SK-N-DZ (cell line): ENCODE data around the gene PARG.
"Not testable (repeated sequence)": the region's sequence is repeated elsewhere in the genome, so short reads cannot be mapped to it uniquely, and the experiment has no call there.

Source experiments
- DNase-seq: peaks from one replicate; pipeline ENCODE4 v3.0.0-alpha.2; 2015; ENCODE audit warnings: low spot score

PARG gene

DNA sequence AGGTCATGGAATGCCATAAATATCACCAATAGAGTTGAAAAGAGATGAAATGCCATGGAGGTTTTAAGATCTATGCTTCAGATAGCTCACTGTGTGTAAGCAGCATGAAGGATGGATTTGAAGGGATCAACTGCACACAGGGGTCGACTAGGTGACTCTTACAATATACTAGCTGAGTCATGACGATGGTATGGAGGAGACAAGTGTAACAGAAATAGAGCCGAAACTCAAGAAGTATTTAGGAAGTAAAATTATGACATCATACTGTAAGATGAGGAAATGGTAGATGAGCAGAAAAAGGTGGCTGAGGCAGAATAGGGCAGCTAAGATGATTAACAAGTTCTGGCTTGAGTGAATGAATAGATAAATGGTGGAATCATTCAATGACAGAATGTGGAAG lies 38.0 kb downstream of the PARG start:
- not testable (repeated sequence) for DNase-seq

GRCh38 chr10:49900406-49900805 lies 41.4 kb downstream of the PARG start:
- not testable (repeated sequence) for DNase-seq

DNA sequence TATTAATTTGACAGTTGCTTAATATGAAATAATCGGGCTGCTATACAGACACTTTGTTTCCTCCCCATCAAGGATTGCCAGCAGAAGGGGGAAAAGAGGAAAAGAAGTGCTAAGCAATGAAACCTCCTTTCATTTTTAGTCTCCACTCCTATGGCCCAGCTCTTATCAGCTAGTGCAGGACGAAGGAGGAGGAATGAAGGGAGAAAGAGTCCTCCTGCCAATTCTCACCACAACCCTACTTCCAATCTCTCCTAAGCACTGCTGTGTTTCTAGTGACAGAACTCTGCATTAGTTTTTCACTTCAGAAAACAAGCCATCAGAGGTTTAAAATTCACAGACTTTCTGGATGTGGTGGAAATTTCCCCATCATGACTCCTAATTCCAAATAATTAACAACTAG lies 41.8 kb downstream of the PARG start:
- not testable (repeated sequence) for DNase-seq

- DNase-seq = not testable (repeated sequence)
Observed at GRCh38 chr10:49890025-49890424, 51.8 kb downstream of the PARG start.

DNA sequence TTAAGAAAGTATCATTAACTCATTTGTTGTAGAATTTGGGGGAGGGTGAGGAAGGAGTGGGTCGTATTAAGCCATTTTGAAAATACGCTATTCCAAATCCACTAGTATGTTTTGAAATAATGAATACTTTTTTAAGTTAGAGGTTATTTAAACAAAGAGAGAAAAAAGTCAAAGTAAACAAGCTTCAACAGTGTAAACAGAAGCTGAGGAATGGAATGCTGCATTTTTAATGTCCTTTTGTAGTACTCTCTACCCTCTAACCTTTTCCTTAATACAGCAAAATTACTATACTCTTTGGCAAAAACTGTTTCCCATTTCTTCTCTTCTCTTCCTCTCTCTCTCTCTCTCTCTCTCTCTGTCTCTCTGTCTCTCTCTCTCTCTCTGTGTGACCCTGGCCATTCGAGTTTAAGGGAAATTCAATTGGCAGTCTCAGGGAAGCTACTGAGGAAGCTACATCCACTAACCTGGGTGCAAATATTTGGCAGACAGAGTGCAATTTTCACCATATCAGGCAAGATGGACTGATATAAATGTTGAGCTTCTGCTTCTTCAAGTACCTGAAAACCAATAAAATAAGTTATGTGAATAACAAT lies 57.0 kb downstream of the PARG start:
- DNase-seq = not testable (repeated sequence)

DNA sequence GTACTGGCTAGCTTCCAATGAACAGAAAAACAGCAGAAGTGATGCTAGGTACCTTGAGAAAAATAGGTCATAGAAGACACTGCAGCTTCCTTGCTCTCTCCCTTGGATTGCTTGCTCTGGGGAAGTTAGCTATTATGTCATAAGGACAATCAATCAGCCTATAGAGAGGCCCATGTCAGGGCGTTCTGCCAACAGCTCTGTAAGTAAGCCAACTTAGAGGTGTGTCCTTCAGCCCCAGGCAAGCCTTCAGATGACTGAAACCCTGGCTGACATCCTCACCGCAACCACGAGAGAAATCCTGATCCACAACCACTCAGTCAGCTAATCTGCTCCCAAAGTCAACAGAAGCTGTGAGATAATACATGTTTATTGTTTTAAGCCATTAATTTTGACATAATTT lies 58.0 kb downstream of the PARG start:
- not testable (repeated sequence) for DNase-seq

GRCh38 chr10:49882327-49882726 lies 59.5 kb downstream of the PARG start:
- DNase-seq = not testable (repeated sequence)

- DNase-seq = not testable (repeated sequence)
Observed at GRCh38 chr10:49872740-49873139, 69.1 kb downstream of the PARG start.

DNA sequence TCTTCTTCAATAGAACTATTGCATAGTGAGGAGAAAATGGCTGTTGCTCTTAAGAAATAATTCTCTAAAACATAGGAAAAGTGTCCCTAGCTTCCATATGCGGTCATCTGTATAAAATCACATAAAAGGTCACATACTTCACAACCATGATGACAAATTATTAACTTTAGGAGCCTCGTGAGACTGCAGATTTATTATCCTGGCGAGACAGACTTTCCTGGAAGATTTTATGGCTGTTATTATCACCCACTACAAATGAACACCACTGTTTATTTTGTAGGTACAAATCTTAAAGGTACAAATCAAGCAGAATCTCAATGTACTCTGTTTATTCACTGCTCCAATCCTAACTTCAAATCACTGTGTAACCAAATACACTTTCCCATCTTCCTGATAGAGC lies 70.4 kb downstream of the PARG start:
- not testable (repeated sequence) for DNase-seq

DNA sequence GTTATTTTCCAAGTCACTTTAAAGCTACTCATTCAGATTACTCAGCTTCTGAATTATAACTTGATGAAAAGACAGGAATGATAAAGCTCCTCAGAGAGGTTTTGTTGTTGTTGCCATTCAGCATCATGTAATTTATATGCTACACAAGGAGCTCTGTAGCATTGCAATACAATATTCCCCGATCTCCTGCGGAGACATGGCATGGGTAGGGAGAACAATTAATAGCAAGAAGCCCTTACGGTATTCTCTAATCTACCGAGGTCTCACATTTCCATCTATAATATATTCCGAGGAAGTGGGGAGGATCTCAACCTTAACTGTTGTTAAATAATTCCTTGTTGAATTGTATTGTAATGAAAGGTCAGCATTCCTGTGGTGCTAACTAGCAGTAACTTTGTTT lies 81.9 kb downstream of the PARG start:
- not testable (repeated sequence) for DNase-seq

DNA sequence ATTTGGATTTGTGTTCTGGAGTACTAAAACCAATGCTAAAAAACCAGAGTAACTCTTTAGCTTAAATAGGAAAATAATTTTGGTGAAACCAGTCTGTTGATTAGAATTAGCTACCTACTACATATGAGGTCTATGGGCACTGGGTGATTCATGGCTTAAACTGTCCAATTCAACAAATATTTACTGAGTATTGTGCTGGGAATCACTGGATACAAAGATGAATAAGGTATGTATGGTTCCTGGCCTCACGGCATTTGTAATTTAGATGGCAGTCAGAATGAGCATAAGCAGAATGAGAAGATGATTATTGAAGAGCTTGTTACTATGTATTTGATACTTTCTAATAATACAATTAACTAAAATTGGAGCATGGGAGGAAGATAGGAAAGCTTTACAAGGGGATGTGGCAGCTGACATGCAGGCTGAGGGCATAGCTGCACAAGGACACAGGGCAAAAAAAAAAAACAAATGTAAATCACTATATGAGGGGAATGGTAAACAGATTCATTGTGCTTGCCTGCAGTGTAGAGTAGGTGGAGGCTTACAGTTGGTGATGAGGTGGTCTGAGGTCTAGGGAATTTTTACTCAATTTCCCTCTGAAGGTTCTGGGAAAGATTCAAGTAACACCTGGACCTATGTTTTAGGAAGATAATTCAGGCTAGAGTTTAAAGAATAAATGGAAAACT lies 83.0 kb downstream of the PARG start:
- not testable (repeated sequence) for DNase-seq

GRCh38 chr10:49849520-49849919 lies 92.3 kb downstream of the PARG start:
- not testable (repeated sequence) for DNase-seq

DNA sequence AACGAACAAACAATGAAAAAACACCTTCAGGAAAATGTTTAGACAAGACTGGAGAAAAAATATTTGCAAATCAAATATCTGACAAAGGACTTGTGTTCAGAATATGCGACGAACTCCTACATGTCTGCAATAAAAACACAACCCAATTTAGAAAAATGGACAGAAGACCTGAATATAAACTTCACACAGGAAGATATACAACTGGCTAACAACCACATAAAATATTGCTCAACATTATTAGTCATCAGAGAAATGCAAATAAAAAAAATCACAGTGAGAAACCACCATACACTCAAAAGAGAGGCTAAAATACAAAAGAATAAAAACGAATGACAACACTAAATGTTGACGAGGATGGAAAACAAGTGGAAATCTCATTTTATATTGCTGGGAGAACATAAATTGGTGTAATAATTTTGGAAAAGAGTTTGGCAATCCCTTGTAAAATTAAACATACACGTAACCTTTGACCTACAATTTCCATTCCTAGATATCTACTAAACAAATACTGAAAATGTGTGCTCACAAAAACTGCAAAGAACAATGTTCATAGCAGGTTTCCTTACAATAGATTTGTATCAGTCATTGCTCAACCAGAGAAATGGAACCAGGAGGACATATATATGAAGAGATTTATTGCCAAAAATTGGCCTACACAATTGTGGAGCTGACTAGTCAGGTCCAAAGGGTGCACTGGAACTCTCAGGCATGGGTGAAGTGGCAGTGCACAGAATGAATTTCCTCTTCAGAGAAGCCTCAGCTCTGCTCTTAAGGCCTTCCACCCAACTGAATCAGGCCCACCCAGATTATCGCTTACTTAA lies 96.8 kb downstream of the PARG start:
- DNase-seq = no peak

DNA sequence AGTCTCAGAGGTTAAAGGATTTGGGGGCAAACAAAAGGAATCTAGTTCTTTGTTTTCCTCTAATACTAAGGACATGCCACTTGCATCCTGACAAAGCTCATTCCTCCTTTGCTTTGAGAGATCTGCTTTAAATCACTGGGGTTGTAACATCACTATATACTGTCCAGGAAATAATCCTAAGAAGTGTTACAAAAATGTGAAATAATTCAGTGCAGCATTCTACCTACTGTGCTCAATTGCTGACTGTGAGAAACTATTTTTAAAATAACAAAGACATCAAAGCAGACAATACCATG lies 99.5 kb downstream of the PARG start:
- not testable (repeated sequence) for DNase-seq

- no peak for DNase-seq
Observed at GRCh38 chr10:49841615-49842332, 100.1 kb downstream of the PARG start.

DNA sequence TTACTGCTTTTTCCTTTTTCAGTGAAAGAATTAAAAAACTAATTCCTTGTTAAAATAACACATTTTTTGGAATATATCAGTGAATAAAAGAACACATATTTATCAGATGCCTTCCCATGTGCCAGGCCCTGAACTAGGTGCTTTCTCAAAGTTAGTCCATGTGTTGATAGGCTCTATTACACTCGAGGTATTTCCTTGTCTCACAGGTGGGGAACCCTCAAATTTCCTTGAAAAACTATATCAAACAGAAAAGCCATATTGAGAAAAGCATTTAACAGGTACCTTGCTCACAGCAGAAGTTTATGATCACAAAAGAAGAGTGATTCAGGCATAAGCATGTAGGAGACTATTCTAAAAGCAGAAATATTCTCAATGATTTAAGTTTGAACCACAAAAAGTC lies 104.1 kb downstream of the PARG start:
- no peak for DNase-seq

GRCh38 chr10:49837051-49837478 lies 104.8 kb downstream of the PARG start:
- no peak for DNase-seq

DNA sequence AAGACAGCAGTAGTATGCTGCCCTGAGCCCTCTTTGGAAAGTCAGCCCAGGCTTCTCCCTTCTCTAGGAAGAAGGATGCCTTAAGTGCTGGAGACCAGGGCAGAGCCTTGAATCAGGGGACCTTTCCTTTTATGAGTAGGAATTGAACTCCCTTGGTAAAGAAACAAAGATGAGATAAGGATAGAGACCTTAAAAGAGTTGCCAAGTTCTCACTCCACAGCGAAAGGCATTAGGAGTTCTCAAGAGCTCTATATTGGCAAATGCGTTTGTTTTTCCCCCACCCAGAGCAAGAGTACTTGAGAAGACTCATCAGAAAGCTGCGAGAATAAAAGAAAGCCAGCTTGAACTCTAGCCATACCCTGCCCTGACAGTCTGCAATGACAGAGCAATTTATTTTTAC lies 106.9 kb downstream of the PARG start:
- no peak for DNase-seq

- DNase-seq = no peak
Observed at GRCh38 chr10:49834201-49834600, 107.6 kb downstream of the PARG start.

GRCh38 chr10:49833168-49833567 lies 108.7 kb downstream of the PARG start:
- DNase-seq = no peak

DNA sequence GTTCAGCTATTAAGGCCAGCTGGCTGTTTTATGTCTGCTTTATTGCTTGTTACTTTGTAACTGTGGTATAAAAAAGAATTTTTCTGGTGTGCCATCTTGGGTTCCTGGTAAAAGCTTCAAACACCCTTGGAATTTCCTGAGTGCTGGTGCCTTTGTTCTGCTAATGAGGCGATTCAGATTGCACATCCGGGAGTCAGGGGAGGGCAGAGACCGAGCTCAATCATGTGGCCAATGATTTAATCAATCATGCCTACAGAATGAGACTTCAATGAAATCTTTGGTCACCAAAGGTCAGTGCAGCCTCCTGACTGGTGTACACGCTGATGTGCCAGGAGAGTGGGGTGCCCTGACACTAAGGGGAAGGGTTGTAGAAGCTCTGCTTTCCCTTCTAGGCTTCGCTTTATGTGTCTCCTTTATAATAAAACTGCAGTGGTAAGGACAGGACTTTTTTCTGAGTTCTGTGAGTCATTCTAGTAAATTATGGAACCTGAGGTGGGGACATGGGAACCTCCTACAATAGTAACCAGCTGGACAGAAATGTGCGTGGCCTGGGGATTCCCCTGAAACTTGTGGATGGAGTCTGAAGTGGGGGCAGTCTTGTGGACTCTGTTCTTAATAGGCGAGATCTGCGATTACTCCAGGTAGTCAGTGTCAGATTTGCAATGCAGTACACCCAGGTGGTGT lies 110.3 kb downstream of the PARG start:
- no peak for DNase-seq
